Duodenal mucosa (tissue), 2 donors: Measurements from ENCODE around the gene FBXL12.
"Not testable (repeated sequence)": the region's sequence is repeated elsewhere in the genome, so short reads cannot be mapped to it uniquely, and the experiment has no call there.

Source experiments
- H3K27ac ChIP-seq: one replicate; pipeline ENCODE4 v1.7.0; 2013; ENCODE audit warnings: low read depth, low read length
- H3K27me3 ChIP-seq, 2 donors: one replicate each; pipeline ENCODE4 v1.7.0; 2013; ENCODE audit warnings: low read length in 2 of 2, control low read depth in 1 of 2; ENCODE audit not compliant: insufficient read depth in 2 of 2, control insufficient read depth in 1 of 2
- H3K36me3 ChIP-seq, 2 donors: one replicate each; pipeline ENCODE4 v1.7.0; 2013; ENCODE audit warnings: low read length in 2 of 2, control low read depth in 1 of 2; ENCODE audit not compliant: insufficient read depth in 2 of 2, control insufficient read depth in 1 of 2
- H3K4me1 ChIP-seq, 2 donors: one replicate each; pipeline ENCODE4 v1.7.0; 2013; ENCODE audit warnings: low read length in 2 of 2, control low read depth in 1 of 2; ENCODE audit not compliant: insufficient read depth in 2 of 2, control insufficient read depth in 1 of 2
- H3K4me3 ChIP-seq, 2 donors: one replicate each; pipeline ENCODE4 v1.7.0; 2013; ENCODE audit warnings: low read length in 2 of 2, low read depth in 1 of 2
- H3K9ac ChIP-seq, 2 donors: one replicate each; pipeline ENCODE4 v1.7.0; 2013; ENCODE audit warnings: low read length in 2 of 2, low read depth in 1 of 2
- H3K9me3 ChIP-seq, 2 donors: one replicate each; pipeline ENCODE4 v1.7.0; 2013; ENCODE audit warnings: low read length in 2 of 2, control low read depth in 1 of 2; ENCODE audit not compliant: control insufficient read depth in 1 of 2

FBXL12 gene

GRCh38 chr19:9793071-9793591, 25.7 kb downstream of the FBXL12 start:
- H3K36me3 ChIP-seq, result no peaks in the 10 kb centered on the region
- peaks cover 0 to 4% of the 10 kb centered on the region in 2 donors for H3K4me1 ChIP-seq
- H3K9ac ChIP-seq, result peak overlapping the region; percentile 76 to 90
- H3K9me3 ChIP-seq, result no peaks in the 10 kb centered on the region
- peak overlapping the region; percentile 78 to 91 for H3K4me3 ChIP-seq
- H3K27me3 ChIP-seq, result no peaks in the 10 kb centered on the region
- peak overlapping the region; percentile 92 for H3K27ac ChIP-seq

DNA sequence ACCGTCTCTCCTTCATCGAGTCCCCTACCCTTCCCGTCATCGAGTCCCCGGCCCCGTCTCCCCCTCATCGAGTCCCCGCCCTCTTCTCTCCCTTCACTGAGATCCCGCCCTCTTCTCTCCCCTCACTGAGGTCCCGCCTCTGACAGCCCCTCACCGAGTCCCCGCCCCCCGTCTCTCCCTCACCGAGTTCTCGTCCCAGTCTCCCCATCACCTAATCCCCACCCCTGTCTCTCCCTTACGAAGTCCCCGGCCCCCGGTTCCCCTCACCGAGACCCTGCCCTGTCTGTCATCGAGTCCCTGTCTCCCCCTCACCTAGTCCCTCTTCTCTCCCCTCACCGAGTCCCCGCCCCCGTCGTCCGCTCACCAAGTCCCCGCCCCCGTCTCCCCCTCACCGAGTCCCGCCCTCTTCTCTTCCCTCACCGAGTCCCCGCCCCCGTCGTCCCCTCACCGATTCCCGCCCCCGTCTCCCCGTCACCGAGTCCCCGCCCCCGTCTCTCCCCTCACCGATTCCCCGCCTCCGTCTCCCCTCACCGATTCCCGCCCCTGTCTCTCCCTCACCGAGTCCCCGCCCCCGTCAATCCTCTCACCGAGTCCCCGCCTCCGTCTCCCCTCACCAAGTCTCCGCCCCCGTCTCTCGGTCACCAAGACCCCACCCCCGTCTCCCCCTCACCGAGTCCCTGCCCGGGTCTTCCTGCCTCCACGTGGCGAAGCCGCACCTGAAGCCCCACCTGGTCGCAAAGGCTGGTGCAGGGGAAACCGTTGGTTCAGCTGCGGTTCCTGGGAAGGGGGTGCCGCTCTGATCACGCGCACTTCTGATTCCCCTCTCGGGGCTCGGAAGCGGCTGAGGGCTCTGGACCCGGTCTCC, 26.4 kb downstream of the FBXL12 start:
- H3K27ac ChIP-seq, result peak overlapping the region; percentile 95
- no peaks in the 10 kb centered on the region for H3K36me3 ChIP-seq
- no peaks in the 10 kb centered on the region for H3K9me3 ChIP-seq
- H3K4me3 ChIP-seq, result peak overlapping the region; percentile 78 to 91
- peak overlapping the region; percentile 76 to 90 for H3K9ac ChIP-seq
- no peaks in the 10 kb centered on the region for H3K27me3 ChIP-seq
- peaks cover 0 to 4% of the 10 kb centered on the region in 2 donors for H3K4me1 ChIP-seq

GRCh38 chr19:9791552-9792205, 27.2 kb downstream of the FBXL12 start:
- no peaks in the 10 kb centered on the region for H3K9me3 ChIP-seq
- H3K36me3 ChIP-seq, result no peaks in the 10 kb centered on the region
- no peaks in the 10 kb centered on the region for H3K27me3 ChIP-seq
- peak overlapping the region; percentile 95 for H3K27ac ChIP-seq
- peaks cover 0 to 4% of the 10 kb centered on the region in 2 donors for H3K4me1 ChIP-seq
- peak overlapping the region; percentile 74 to 76 for H3K4me3 ChIP-seq
- peak overlapping the region in 1 of 2 donors; percentile 76 for H3K9ac ChIP-seq

GRCh38 chr19:9791073-9791367, 27.9 kb downstream of the FBXL12 start:
- not testable (repeated sequence) for H3K9me3 ChIP-seq, H3K27me3 ChIP-seq, H3K4me1 ChIP-seq, H3K36me3 ChIP-seq, H3K4me3 ChIP-seq, H3K27ac ChIP-seq
- peak overlapping the region in 1 of 2 donors; percentile 29 for H3K9ac ChIP-seq

DNA sequence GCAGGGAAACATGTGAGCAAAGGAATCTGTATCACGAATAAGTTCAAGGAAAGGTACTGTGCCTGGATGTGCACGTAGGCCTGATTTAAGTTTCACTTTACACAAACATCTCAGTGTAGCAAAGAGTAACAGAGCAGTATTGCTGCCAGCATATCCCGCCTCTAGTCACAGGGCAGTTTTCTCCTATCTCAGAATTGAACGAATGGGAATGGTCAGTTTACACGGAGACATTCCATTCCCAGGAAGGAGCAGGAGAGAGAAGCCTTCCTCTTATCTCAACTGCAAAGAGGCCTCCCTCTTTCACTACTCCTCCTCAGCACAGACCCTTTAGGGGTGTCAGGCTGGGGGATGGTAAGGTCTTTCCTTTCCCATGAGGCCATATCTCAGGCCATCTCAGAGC, 29.3 kb downstream of the FBXL12 start:
- not testable (repeated sequence) for H3K9me3 ChIP-seq, H3K27me3 ChIP-seq, H3K9ac ChIP-seq, H3K4me3 ChIP-seq, H3K27ac ChIP-seq, H3K4me1 ChIP-seq, H3K36me3 ChIP-seq

DNA sequence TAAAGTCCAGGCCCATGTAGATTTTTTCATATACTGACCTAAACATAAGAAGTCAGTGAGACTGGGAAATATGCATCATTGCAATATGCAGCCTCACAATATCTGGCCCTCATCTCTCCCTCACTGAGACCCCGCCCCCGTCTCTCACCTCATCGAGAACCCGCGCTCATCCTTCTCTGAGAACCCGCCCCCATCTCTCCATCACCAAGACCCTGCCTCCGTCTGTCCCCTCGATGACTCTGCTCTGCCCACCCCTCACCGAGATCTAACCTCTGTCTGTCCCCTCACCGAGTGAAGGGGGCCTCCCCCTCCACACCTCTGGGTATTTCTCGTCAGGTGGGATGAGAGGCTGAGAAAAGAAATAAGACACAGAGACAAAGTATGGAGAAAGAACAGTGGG, 29.8 kb downstream of the FBXL12 start:
- Histone ChIP-seq H3K4me3 (no peak overlapping the region), H3K27ac (no peak overlapping the region)

DNA sequence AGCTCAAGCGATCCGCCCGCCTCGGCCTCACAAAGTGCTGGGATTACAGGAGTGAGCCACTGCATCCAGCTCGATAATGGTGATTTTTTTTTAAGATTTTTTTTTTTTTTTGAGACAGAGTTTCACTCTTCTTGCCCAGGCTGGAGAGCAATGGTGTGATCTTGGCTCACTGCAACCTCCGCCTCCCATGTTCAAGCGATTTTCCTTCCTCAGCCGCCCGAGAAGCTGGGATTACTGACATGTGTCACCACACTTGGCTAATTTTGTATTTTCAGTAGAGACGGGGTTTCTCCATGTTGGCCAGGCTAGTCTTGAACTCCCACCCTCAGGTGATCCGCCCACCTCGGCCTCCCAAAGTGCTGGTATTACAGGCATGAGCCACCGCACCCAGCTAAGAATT, 30.3 kb downstream of the FBXL12 start:
- not testable (repeated sequence) for H3K27me3 ChIP-seq, H3K9ac ChIP-seq, H3K4me3 ChIP-seq, H3K27ac ChIP-seq, H3K4me1 ChIP-seq, H3K36me3 ChIP-seq, H3K9me3 ChIP-seq

More for the DNA sequence above, 29.8 kb downstream of the FBXL12 start:
- H3K4me1 ChIP-seq, result no peaks in the 10 kb centered on the region
- no peaks in the 10 kb centered on the region for H3K9me3 ChIP-seq
- H3K9ac ChIP-seq, result no peak overlapping the region
- no peaks in the 10 kb centered on the region for H3K36me3 ChIP-seq
- no peaks in the 10 kb centered on the region for H3K27me3 ChIP-seq

GRCh38 chr19:9786819-9787218, 32.1 kb downstream of the FBXL12 start:
- no peaks in the 10 kb centered on the region for H3K4me1 ChIP-seq
- H3K4me3 ChIP-seq, result peak overlapping the region in 1 of 2 donors; percentile 78
- no peaks in the 10 kb centered on the region for H3K27me3 ChIP-seq
- H3K27ac ChIP-seq, result no peak overlapping the region
- H3K9ac ChIP-seq, result no peak overlapping the region
- no peaks in the 10 kb centered on the region for H3K36me3 ChIP-seq
- no peaks in the 10 kb centered on the region for H3K9me3 ChIP-seq

DNA sequence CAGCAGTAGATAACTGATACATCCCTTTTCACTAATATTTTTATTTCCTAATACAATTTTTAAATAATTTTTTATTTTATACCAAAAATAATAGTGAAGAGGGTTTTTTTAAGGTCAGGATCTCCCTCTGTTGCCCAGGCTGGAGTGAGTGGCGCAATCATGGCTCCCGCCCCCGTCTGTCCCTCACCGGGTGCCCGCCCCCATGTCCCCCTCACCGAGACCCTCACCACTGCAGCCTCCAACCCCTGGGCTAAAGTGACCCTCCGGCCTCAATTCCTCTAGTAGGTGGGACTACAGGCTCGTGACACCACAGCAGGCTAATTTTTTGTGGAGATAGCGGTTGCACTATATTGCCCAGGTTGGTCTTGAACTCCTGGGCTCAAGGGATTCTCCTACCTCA, 32.5 kb downstream of the FBXL12 start:
- Histone ChIP-seq H3K36me3 (no peaks in the 10 kb centered on the region), H3K9ac (peak overlapping the region; percentile 74 to 77), H3K9me3 (no peaks in the 10 kb centered on the region), H3K4me1 (no peaks in the 10 kb centered on the region), H3K4me3 (peak overlapping the region; percentile 74 to 78), H3K27me3 (no peaks in the 10 kb centered on the region), H3K27ac (peak overlapping the region; percentile 98)
